Endothelial cell of umbilical vein (primary cell): Measurements from ENCODE around the gene PGP. TPM values are rescaled to one million over a fixed set of nuclear protein-coding genes. Genes with fewer than 3 reads are reported as not detected.

ENCODE experiments used
- BruUV-seq: library from RNA; stranded (reverse); fragments of 400-500 nt; replicated peaks from 2 replicates; lab custom pipeline; 2021; lab: Mats Ljungman, UMichigan
- CTCF ChIA-PET: fragments of 300-600, 350-600 bp; sonication (Branson Sonifier 250); formaldehyde crosslinking; loops from one replicate; lab custom pipeline; 2021; ENCODE audit warnings: antibody characterized with exemption, inconsistent platforms; lab: Charles Lee
- POLR2A ChIA-PET: fragments of 300-600, 350-600 bp; sonication (Branson Sonifier 250); formaldehyde crosslinking; loops from one replicate; lab custom pipeline; 2021; ENCODE audit warnings: antibody characterized with exemption, inconsistent platforms; lab: Charles Lee
- DNase-seq: peaks from one replicate; pipeline ENCODE4 v3.0.0-alpha.2; 2011; ENCODE audit warnings: low read depth, low spot score
- FAIRE-seq: peaks from 2 replicates; lab custom pipeline; 2011; peaks lifted over from hg19 to GRCh38; lab: Jason Lieb, UNC
- H2AFZ ChIP-seq: 2 replicates; pipeline ENCODE4 v1.6.0; 2012; ENCODE audit warnings: low read depth, low read length, control low read depth, inconsistent platforms
- H3K27ac ChIP-seq: 2 replicates; pipeline ENCODE4 v1.5.1; 2011; ENCODE audit warnings: low read depth, mild to moderate bottlenecking, control low read depth, low read length, moderate library complexity; ENCODE audit not compliant: insufficient read depth
- H3K27me3 ChIP-seq, 2 experiments: 2 replicates each; pipeline versions ENCODE4 v1.6.0 to v1.6.1; 2011; ENCODE audit warnings: low read length in 2 of 2, mixed read lengths in 1 of 2; ENCODE audit not compliant: control insufficient read depth in 2 of 2, insufficient read depth in 2 of 2
- H3K36me3 ChIP-seq, 2 experiments: 2 replicates in 1 of 2; 3 replicates in 1 of 2; pipeline ENCODE4 v1.5.1; 2011; ENCODE audit warnings: low read length in 2 of 2, mild to moderate bottlenecking in 1 of 2, moderate library complexity in 1 of 2; ENCODE audit not compliant: control insufficient read depth in 2 of 2, insufficient read depth in 2 of 2; ENCODE audit errors: extremely low read depth in 1 of 2
- H3K4me1 ChIP-seq: 3 replicates; pipeline ENCODE4 v1.5.1; 2011; ENCODE audit warnings: mild to moderate bottlenecking, low read length; ENCODE audit not compliant: control insufficient read depth, insufficient read depth; ENCODE audit errors: extremely low read depth
- H3K4me2 ChIP-seq: 2 replicates; pipeline ENCODE4 v1.6.1; 2011; ENCODE audit warnings: low read length, control low read depth, mixed read lengths; ENCODE audit not compliant: insufficient read depth
- H3K4me3 ChIP-seq, 3 experiments: fragments of 200-600 bp in 1 of 3; sonication (generic), shearing (Covaris generic) in 1 of 3; replicated peaks in 1 of 3; 2 replicates each; pipeline ENCODE4 v1.5.1; 2011 to 2016; ENCODE audit warnings: control low read depth in 3 of 3, low read length in 3 of 3, mild to moderate bottlenecking in 2 of 3, inconsistent platforms in 1 of 3, low read depth in 1 of 3, moderate library complexity in 1 of 3; ENCODE audit not compliant: insufficient read depth in 1 of 3
- H3K79me2 ChIP-seq: 2 replicates; pipeline ENCODE4 v1.6.0; 2012; ENCODE audit warnings: low read length, inconsistent platforms; ENCODE audit not compliant: control insufficient read depth, insufficient read depth
- H3K9ac ChIP-seq: replicated peaks from 2 replicates; pipeline ENCODE3; 2011; ENCODE audit warnings: low read length, control low read depth; ENCODE audit not compliant: insufficient read depth; ENCODE audit errors: extremely low read depth
- H3K9me1 ChIP-seq: replicated peaks from 3 replicates; pipeline ENCODE4 v1.6.0; 2011; ENCODE audit warnings: mild to moderate bottlenecking, low read length; ENCODE audit not compliant: control insufficient read depth, insufficient read depth; ENCODE audit errors: extremely low read depth
- H3K9me3 ChIP-seq: replicated peaks from 2 replicates; pipeline ENCODE4 v1.5.1; 2012; ENCODE audit warnings: low read length, inconsistent platforms; ENCODE audit not compliant: control insufficient read depth, insufficient read depth
- H4K20me1 ChIP-seq: replicated peaks from 2 replicates; pipeline ENCODE3; 2011; ENCODE audit warnings: mild to moderate bottlenecking, low read length; ENCODE audit not compliant: control insufficient read depth, insufficient read depth; ENCODE audit errors: extremely low read depth
- EZH2 ChIP-seq: IDR thresholded peaks from 2 replicates; pipeline ENCODE4 v1.6.1; 2012; ENCODE audit warnings: borderline replicate concordance, low read depth, mild to moderate bottlenecking, moderate library complexity, low read length, inconsistent platforms; ENCODE audit not compliant: severe bottlenecking
- FOS ChIP-seq: IDR thresholded peaks from 2 replicates; pipeline ENCODE4 v1.6.1; 2011; ENCODE audit warnings: mild to moderate bottlenecking, low read length, moderate library complexity, borderline replicate concordance; ENCODE audit not compliant: insufficient read depth
- GATA2 ChIP-seq: IDR thresholded peaks from 2 replicates; pipeline ENCODE4 v1.7.0; 2011; ENCODE audit warnings: low read depth, mild to moderate bottlenecking, moderate library complexity, mixed read lengths, low read length; ENCODE audit not compliant: insufficient read length, insufficient read depth
- JUN ChIP-seq: IDR thresholded peaks from 2 replicates; pipeline ENCODE4 v1.6.1; 2011; ENCODE audit warnings: borderline replicate concordance, low read depth; ENCODE audit not compliant: insufficient read length, insufficient read depth
- MAX ChIP-seq: IDR thresholded peaks from 2 replicates; pipeline ENCODE4 v1.6.1; 2011; ENCODE audit not compliant: insufficient read depth, insufficient read length
- MYC ChIP-seq: IDR thresholded peaks from one replicate; pipeline ENCODE4 v1.6.1; 2011; ENCODE audit warnings: mild to moderate bottlenecking, low read depth, low read length
- POLR2A ChIP-seq: IDR thresholded peaks from 2 replicates; pipeline ENCODE4 v1.6.1; 2012; ENCODE audit warnings: low read depth, mild to moderate bottlenecking, control low read depth, low read length
- POLR2AphosphoS5 ChIP-seq: IDR thresholded peaks from 2 replicates; pipeline ENCODE4 v1.6.1; 2012; ENCODE audit warnings: low read depth, mild to moderate bottlenecking, control low read depth, low read length, moderate library complexity; ENCODE audit not compliant: insufficient read depth
- dilution Hi-C: fragments of 300-500 bp; cut with MboI; formaldehyde crosslinking; loops from one replicate; pipeline ENCODE4 v1.15.0; 2019; ENCODE audit warnings: low sequenced_read_pairs; ENCODE audit not compliant: extremely low pct_ligation_motif_present
- intact Hi-C: fragments of 100-400 bp; cut with micrococcal nuclease; formaldehyde crosslinking; loops from one replicate; pipeline ENCODE4 v1.10.0; 2022
- polyA plus RNA-seq, 4 experiments: library from polyadenylated mRNA; depleted of rRNA in 3 of 4; stranded (reverse) in 3 of 4; unstranded in 1 of 4; fragments of >200 nt; gene quantifications; 2 replicates each; pipeline versions ENCODE4 v1.2.1 to v1.2.3, GENCODE V29; 2011 to 2012; ENCODE audit warnings: missing spikeins in 1 of 4
- total RNA-seq: library from RNA; stranded (reverse); gene quantifications from 2 replicates; pipeline ENCODE4 v1.2.3, GENCODE V29; 2021
- TF ChIP-seq, protein P1 (sequence below), 2 donors: IDR thresholded peaks; 1 replicate in 1 of 2; 2 replicates in 1 of 2; pipeline ENCODE4 v1.5.1; 2011; ENCODE audit warnings: low read length in 2 of 2, mild to moderate bottlenecking in 2 of 2, moderate library complexity in 2 of 2, control low read depth in 1 of 2, inconsistent platforms in 1 of 2, low read depth in 1 of 2; ENCODE audit not compliant: insufficient read depth in 1 of 2; ENCODE audit errors: extremely low read depth in 1 of 2

Gene PGP
- total and polyA plus RNA-seq, 2 donors (not counting 3 experiments of a cell fraction or from before 2014, with no cell fraction given) = 28.5 to 29.6 TPM

- TF ChIP-seq FOS (no peak), GATA2 (no peak), MAX (no peak), JUN (no peak), MYC (no peak), POLR2A (no peak), EZH2 (no peak), POLR2AphosphoS5 (no peak)
- TF ChIP-seq, protein P1, sequence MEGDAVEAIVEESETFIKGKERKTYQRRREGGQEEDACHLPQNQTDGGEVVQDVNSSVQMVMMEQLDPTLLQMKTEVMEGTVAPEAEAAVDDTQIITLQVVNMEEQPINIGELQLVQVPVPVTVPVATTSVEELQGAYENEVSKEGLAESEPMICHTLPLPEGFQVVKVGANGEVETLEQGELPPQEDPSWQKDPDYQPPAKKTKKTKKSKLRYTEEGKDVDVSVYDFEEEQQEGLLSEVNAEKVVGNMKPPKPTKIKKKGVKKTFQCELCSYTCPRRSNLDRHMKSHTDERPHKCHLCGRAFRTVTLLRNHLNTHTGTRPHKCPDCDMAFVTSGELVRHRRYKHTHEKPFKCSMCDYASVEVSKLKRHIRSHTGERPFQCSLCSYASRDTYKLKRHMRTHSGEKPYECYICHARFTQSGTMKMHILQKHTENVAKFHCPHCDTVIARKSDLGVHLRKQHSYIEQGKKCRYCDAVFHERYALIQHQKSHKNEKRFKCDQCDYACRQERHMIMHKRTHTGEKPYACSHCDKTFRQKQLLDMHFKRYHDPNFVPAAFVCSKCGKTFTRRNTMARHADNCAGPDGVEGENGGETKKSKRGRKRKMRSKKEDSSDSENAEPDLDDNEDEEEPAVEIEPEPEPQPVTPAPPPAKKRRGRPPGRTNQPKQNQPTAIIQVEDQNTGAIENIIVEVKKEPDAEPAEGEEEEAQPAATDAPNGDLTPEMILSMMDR (IDR thresholded peaks at IDR 0.05; ENCODE audit: extremely low read depth in 1 of 2, insufficient read depth in 1 of 2, low read depth in 1 of 2, low read length in 2 of 2) = no peak
- Histone ChIP-seq H3K4me3 (no peak overlapping the region), H3K9me3 (no peaks in the 10 kb centered on the region), H2AFZ (no peak overlapping the region), H3K27ac (no peak overlapping the region), H3K36me3 (no peaks in the 10 kb centered on the region), H3K4me2 (no peak overlapping the region), H3K27me3 (peaks cover 28 to 39% of the 10 kb centered on the region in 2 experiments), H3K9me1 (no peaks in the 10 kb centered on the region), H3K4me1 (no peaks in the 10 kb centered on the region), H3K9ac (no peak overlapping the region), H4K20me1 (no peaks in the 10 kb centered on the region), H3K79me2 (no peaks in the 10 kb centered on the region)
- ChIA-PET POLR2A (no interaction called here), CTCF (interaction anchor here (0.5 kb wide), 1 partner anchor 248 kb away, joined by 3 read pairs; no protein-coding TSS in a partner anchor)
- BruUV-seq = no TSS peak
- no peak for FAIRE-seq
- intact Hi-C loops = loop anchor here (5.0 kb wide), 1 partner anchor 53 kb away; the partner anchor contains the start of gene ECI1
- DNase-seq = no peak
- dilution Hi-C loops = no loop called here
Observed at GRCh38 chr16:2199095-2199494, 15.5 kb downstream of the PGP start.
